Measurements from ENCODE around the gene MARK2. TPM values are rescaled to one million over a fixed set of nuclear protein-coding genes. Genes with fewer than 3 reads are reported as not detected.

MARK2 gene
- total RNA-seq, 1 donor from 2014 or later: 44.9 TPM

GRCh38 chr11:63813563-63814382 lies 25.1 kb upstream of the MARK2 start:
- Histone ChIP-seq H3K9me3 (no peaks in the 10 kb centered on the region), H3K4me1 (peaks cover 30% of the 10 kb centered on the region), H3K36me3 (peaks cover 27% of the 10 kb centered on the region), H3K27ac (peak overlapping the region; percentile 81), H3K4me3 (peak overlapping the region; percentile 99), H3K27me3 (ENCODE audit: low read depth) (no peaks in the 10 kb centered on the region)
- peak; percentile 72 for DNase-seq
- TF ChIP-seq CTCF (IDR thresholded peaks at IDR 0.05): no peak
- intact Hi-C loops (cut with DNase I): no loop called here
- ATAC-seq: peak; percentile 62 to 68

- H3K4me3 ChIP-seq: peak overlapping the region; percentile 99
- H3K9me3 ChIP-seq: no peaks in the 10 kb centered on the region
- peak overlapping the region; percentile 81 for H3K27ac ChIP-seq
- DNase-seq (no peak), ATAC-seq (no peak)
- H3K36me3 ChIP-seq: peaks cover 33% of the 10 kb centered on the region
- TF ChIP-seq CTCF (IDR thresholded peaks at IDR 0.05): no peak
- H3K27me3 ChIP-seq (ENCODE audit: low read depth): no peaks in the 10 kb centered on the region
- intact Hi-C loops (cut with DNase I): no loop called here
- H3K4me1 ChIP-seq: peaks cover 30% of the 10 kb centered on the region
These were observed 24.6 kb upstream of the MARK2 start for GRCh38 chr11:63814383-63814736.

- TF ChIP-seq CTCF (IDR thresholded peaks at IDR 0.05): no peak
- no peak overlapping the region for H3K4me3 ChIP-seq
- H3K4me1 ChIP-seq: peaks cover 30% of the 10 kb centered on the region
- peaks cover 48% of the 10 kb centered on the region for H3K36me3 ChIP-seq
- ATAC-seq (peak in 1 of 2 donors; percentile 17), DNase-seq (no peak)
- H3K27ac ChIP-seq: no peak overlapping the region
- intact Hi-C loops (cut with DNase I): no loop called here
- no peaks in the 10 kb centered on the region for H3K27me3 ChIP-seq (ENCODE audit: low read depth)
- no peaks in the 10 kb centered on the region for H3K9me3 ChIP-seq
These were observed 22.7 kb upstream of the MARK2 start for GRCh38 chr11:63816166-63816565.

- peaks cover 54% of the 10 kb centered on the region for H3K36me3 ChIP-seq
- intact Hi-C loops (cut with DNase I): no loop called here
- DNase-seq (no peak), ATAC-seq (no peak)
- TF ChIP-seq CTCF (IDR thresholded peaks at IDR 0.05): no peak
- no peaks in the 10 kb centered on the region for H3K27me3 ChIP-seq (ENCODE audit: low read depth)
- no peak overlapping the region for H3K4me3 ChIP-seq
- no peaks in the 10 kb centered on the region for H3K9me3 ChIP-seq
- H3K4me1 ChIP-seq: peaks cover 30% of the 10 kb centered on the region
- H3K27ac ChIP-seq: no peak overlapping the region
These were observed 22.2 kb upstream of the MARK2 start for GRCh38 chr11:63816732-63817131.

GRCh38 chr11:63817758-63818498 lies 21.0 kb upstream of the MARK2 start:
- Histone ChIP-seq H3K4me3 (no peak overlapping the region), H3K27ac (no peak overlapping the region), H3K36me3 (peaks cover 66% of the 10 kb centered on the region), H3K9me3 (no peaks in the 10 kb centered on the region), H3K27me3 (ENCODE audit: low read depth) (no peaks in the 10 kb centered on the region), H3K4me1 (peaks cover 22% of the 10 kb centered on the region)
- ATAC-seq (no peak), DNase-seq (no peak)
- intact Hi-C loops (cut with DNase I): no loop called here
- TF ChIP-seq CTCF (IDR thresholded peaks at IDR 0.05): no peak

Data from lower lobe of right lung (tissue), 2 donors.